ENCODE data around the gene IER5L.

IER5L gene

GRCh38 chr9:129174724-129175514, 3.1 kb downstream of the IER5L start:
- peak; percentile 63 for DNase-seq (ENCODE audit: low spot score)
- TF ChIP-seq, protein P1, sequence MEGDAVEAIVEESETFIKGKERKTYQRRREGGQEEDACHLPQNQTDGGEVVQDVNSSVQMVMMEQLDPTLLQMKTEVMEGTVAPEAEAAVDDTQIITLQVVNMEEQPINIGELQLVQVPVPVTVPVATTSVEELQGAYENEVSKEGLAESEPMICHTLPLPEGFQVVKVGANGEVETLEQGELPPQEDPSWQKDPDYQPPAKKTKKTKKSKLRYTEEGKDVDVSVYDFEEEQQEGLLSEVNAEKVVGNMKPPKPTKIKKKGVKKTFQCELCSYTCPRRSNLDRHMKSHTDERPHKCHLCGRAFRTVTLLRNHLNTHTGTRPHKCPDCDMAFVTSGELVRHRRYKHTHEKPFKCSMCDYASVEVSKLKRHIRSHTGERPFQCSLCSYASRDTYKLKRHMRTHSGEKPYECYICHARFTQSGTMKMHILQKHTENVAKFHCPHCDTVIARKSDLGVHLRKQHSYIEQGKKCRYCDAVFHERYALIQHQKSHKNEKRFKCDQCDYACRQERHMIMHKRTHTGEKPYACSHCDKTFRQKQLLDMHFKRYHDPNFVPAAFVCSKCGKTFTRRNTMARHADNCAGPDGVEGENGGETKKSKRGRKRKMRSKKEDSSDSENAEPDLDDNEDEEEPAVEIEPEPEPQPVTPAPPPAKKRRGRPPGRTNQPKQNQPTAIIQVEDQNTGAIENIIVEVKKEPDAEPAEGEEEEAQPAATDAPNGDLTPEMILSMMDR (IDR thresholded peaks at IDR 0.05; ENCODE audit: extremely low read depth, missing control alignments), result no peak

GRCh38 chr9:129174102-129174723, 3.8 kb downstream of the IER5L start:
- TF ChIP-seq, protein P1 (IDR thresholded peaks at IDR 0.05; ENCODE audit: extremely low read depth, missing control alignments), result peak; percentile 99
- DNase-seq (ENCODE audit: low spot score), result peak; percentile 90

DNA sequence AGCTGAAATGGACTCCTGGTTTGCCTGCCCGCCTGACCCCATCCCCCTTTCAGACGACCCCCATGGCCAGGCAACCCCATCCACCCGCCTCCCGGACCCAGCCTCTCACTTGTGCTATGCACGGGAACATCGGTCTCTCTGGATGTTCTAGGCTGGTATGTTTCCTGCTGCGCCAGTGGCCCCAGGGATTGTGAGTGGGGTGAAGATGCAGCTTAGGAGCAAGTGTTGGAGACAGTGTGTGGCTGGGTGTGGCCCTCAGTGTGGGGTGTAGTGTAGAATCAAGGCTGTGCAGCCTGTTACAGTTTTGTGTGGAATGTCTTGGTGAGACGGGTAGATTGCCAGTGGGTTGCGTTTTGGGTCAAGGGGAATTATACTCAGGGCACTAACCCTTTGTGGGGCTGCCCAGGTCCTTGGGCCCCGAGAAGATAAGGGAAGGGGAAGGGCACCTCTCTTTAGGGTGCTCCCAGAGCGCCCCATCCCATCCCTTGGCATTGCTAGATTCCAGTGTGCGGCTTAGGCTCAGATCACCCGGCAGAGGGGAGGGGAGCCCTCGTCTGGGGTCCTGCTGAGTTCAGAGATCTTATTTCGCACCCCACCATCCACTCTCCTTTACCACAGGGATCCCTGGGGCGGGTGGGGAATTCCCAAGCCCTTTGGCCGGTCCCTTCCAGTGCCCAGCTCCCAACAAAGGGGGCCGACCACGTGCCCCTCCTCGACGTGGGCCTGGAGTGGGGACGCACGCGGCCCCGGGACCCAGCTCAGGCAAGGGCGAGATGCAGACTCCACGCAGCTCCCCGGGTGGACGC, 4.6 kb downstream of the IER5L start:
- TF ChIP-seq, protein P1 (IDR thresholded peaks at IDR 0.05; ENCODE audit: extremely low read depth, missing control alignments), result no peak
- no peak for DNase-seq (ENCODE audit: low spot score)

- no peak for DNase-seq (ENCODE audit: low spot score)
- TF ChIP-seq, protein P1 (IDR thresholded peaks at IDR 0.05; ENCODE audit: extremely low read depth, missing control alignments), result no peak
Measured at GRCh38 chr9:129172816-129173215, 5.2 kb downstream of the IER5L start.

GRCh38 chr9:129171993-129172751, 5.9 kb downstream of the IER5L start:
- DNase-seq (ENCODE audit: low spot score), result no peak
- TF ChIP-seq, protein P1 (IDR thresholded peaks at IDR 0.05; ENCODE audit: extremely low read depth, missing control alignments), result no peak

GRCh38 chr9:129170229-129170628, 7.8 kb downstream of the IER5L start:
- DNase-seq (ENCODE audit: low spot score), result no peak

More at GRCh38 chr9:129170229-129170628, 7.8 kb downstream of the IER5L start:
- TF ChIP-seq, protein P1 (IDR thresholded peaks at IDR 0.05; ENCODE audit: extremely low read depth, missing control alignments), result no peak

Data from GM20000 (cell line).